Neural cell (in vitro differentiated cells): ENCODE results near the gene STEAP2. TPM values are rescaled to one million over a fixed set of nuclear protein-coding genes. Genes with fewer than 3 reads are reported as not detected.
"Not testable (repeated sequence)": the region's sequence is repeated elsewhere in the genome, so short reads cannot be mapped to it uniquely, and the experiment has no call there.

Source experiments
- H2AFZ ChIP-seq: fragments of 200-600, 300-800 bp; sonication (generic), shearing (Covaris generic); 2 replicates; pipeline ENCODE4 v1.6.0; 2014; ENCODE audit warnings: low read depth, mild to moderate bottlenecking, antibody characterized with exemption, low read length, moderate library complexity
- H3F3A ChIP-seq: fragments of 200-600 bp; shearing (Covaris generic); 2 replicates; pipeline ENCODE4 v1.6.1; 2016; ENCODE audit warnings: mild to moderate bottlenecking, moderate library complexity, mixed read lengths, antibody characterized with exemption, low read length; ENCODE audit not compliant: insufficient read depth, poor library complexity, severe bottlenecking
- H3K27ac ChIP-seq: fragments of 200-600, 300-800 bp; sonication (generic), shearing (Covaris generic); 2 replicates; pipeline ENCODE4 v1.5.1; 2014; ENCODE audit warnings: mild to moderate bottlenecking, low read length, moderate library complexity
- H3K27me3 ChIP-seq: fragments of 300-800, 200-600 bp; sonication (generic), shearing (Covaris generic); 2 replicates; pipeline ENCODE4 v1.6.0; 2014; ENCODE audit warnings: mild to moderate bottlenecking, low read depth, low read length, moderate library complexity; ENCODE audit not compliant: insufficient read depth
- H3K36me3 ChIP-seq: fragments of 300-800, 200-600 bp; sonication (generic), shearing (Covaris generic); 2 replicates; pipeline ENCODE4 v1.5.1; 2014; ENCODE audit warnings: mild to moderate bottlenecking, antibody characterized with exemption, low read length, moderate library complexity; ENCODE audit not compliant: insufficient read depth
- H3K4me2 ChIP-seq: fragments of 300-800, 200-600 bp; sonication (generic), shearing (Covaris generic); 2 replicates; pipeline ENCODE4 v1.6.0; 2014; ENCODE audit warnings: mild to moderate bottlenecking, low read length
- H3K4me3 ChIP-seq: fragments of 300-800, 200-600 bp; sonication (generic), shearing (Covaris generic); 2 replicates; pipeline ENCODE4 v1.5.1; 2014; ENCODE audit warnings: mild to moderate bottlenecking, low read length, moderate library complexity
- H3K79me2 ChIP-seq: fragments of 200-600 bp; shearing (Covaris generic); replicated peaks from 2 replicates; pipeline ENCODE4 v1.6.0; 2014; ENCODE audit warnings: mild to moderate bottlenecking, low read length, moderate library complexity; ENCODE audit not compliant: insufficient read depth
- H3K9ac ChIP-seq: fragments of 300-800, 200-600 bp; sonication (generic), shearing (Covaris generic); 2 replicates; pipeline ENCODE4 v1.6.1; 2016; ENCODE audit warnings: mild to moderate bottlenecking, low read length, mixed read lengths
- H3K9me2 ChIP-seq: fragments of 200-600 bp; shearing (Covaris generic); 2 replicates; pipeline ENCODE4 v1.6.1; 2016; ENCODE audit warnings: mild to moderate bottlenecking, low read length, mixed read lengths; ENCODE audit not compliant: insufficient read depth
- H3K9me3 ChIP-seq: fragments of 200-600, 300-800 bp; sonication (generic), shearing (Covaris generic); 2 replicates; pipeline ENCODE4 v1.6.1; 2016; ENCODE audit warnings: mild to moderate bottlenecking, mixed run types, low read length, moderate library complexity, mixed read lengths
- H4K20me1 ChIP-seq: fragments of 200-600 bp; shearing (Covaris generic); 2 replicates; pipeline ENCODE4 v1.6.1; 2016; ENCODE audit warnings: mild to moderate bottlenecking, mixed run types; ENCODE audit not compliant: insufficient read depth
- CTCF ChIP-seq: fragments of 450-650 bp; IDR thresholded peaks from 2 replicates; pipeline ENCODE4 v1.5.1; 2014; ENCODE audit warnings: antibody characterized with exemption, mild to moderate bottlenecking, moderate library complexity; ENCODE audit not compliant: poor library complexity, severe bottlenecking
- EP300 ChIP-seq: fragments of 450-650 bp; conservative IDR thresholded peaks from 2 replicates; pipeline ENCODE4 v1.6.1; 2014; ENCODE audit warnings: antibody characterized with exemption, mild to moderate bottlenecking, moderate library complexity; ENCODE audit not compliant: poor library complexity, severe bottlenecking
- EZH2 ChIP-seq: fragments of 200-600, 300-800 bp; shearing (Covaris generic), sonication (generic); IDR thresholded peaks from 2 replicates; pipeline ENCODE4 v1.6.1; 2014; ENCODE audit warnings: antibody characterized with exemption, low read length, borderline replicate concordance, mild to moderate bottlenecking; ENCODE audit not compliant: insufficient read depth, poor library complexity, severe bottlenecking
- MXI1 ChIP-seq: fragments of 450-650 bp; conservative IDR thresholded peaks from 2 replicates; pipeline ENCODE4 v1.6.1; 2014; ENCODE audit warnings: antibody characterized with exemption, mild to moderate bottlenecking; ENCODE audit not compliant: poor library complexity, severe bottlenecking
- POLR2AphosphoS5 ChIP-seq: IDR thresholded peaks from 2 replicates; pipeline ENCODE4 v1.6.1; 2012
- RAD21 ChIP-seq: fragments of 450-650 bp; conservative IDR thresholded peaks from 2 replicates; pipeline ENCODE4 v1.6.1; 2014; ENCODE audit warnings: antibody characterized with exemption, mild to moderate bottlenecking, moderate library complexity
- SMC3 ChIP-seq: fragments of 450-650 bp; conservative IDR thresholded peaks from 2 replicates; pipeline ENCODE4 v1.6.1; 2014; ENCODE audit warnings: antibody characterized with exemption, mild to moderate bottlenecking, moderate library complexity; ENCODE audit not compliant: poor library complexity
- TAF1 ChIP-seq: IDR thresholded peaks from 2 replicates; pipeline ENCODE4 v1.6.1; 2012; ENCODE audit warnings: low read depth
- polyA plus RNA-seq: library from polyadenylated mRNA; depleted of rRNA; stranded (reverse); fragments of >200 nt; gene quantifications from 2 replicates; pipeline ENCODE4 v1.2.3, GENCODE V29; 2014
- TF ChIP-seq, protein P1 (sequence below): IDR thresholded peaks from 2 replicates; pipeline ENCODE4 v1.6.1; 2012; ENCODE audit warnings: borderline replicate concordance

Gene STEAP2
- polyA plus RNA-seq, 1 donor from 2014 or later: 5.9 TPM

DNA sequence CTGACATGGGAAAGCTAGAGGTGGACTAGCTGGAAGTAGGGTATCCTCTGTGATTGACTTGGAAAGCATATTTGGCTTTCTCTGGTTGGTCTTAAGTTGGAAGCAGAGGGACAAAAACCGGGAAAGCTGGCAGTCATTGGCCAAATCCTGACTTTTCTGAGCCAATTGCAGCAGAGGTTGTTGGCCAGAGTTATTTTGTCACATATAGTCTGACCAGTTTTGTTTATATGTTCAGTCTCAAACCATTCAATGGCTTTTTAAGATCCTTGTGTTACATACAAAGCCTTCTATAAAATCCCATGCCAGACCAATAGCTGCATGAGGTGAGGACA, 39.7 kb downstream of the STEAP2 start:
- Histone ChIP-seq H2AFZ (no peak overlapping the region), H3K27me3 (peaks cover 3% of the 10 kb centered on the region), H3K27ac (no peak overlapping the region), H3F3A (no peaks in the 10 kb centered on the region), H3K4me2 (no peak overlapping the region), H4K20me1 (no peaks in the 10 kb centered on the region), H3K9me2 (no peaks in the 10 kb centered on the region), H3K36me3 (no peaks in the 10 kb centered on the region), H3K9ac (no peak overlapping the region), H3K9me3 (no peaks in the 10 kb centered on the region), H3K4me3 (no peak overlapping the region), H3K79me2 (no peaks in the 10 kb centered on the region)
- no peak for TF ChIP-seq TAF1
- TF ChIP-seq POLR2AphosphoS5: no peak
- TF ChIP-seq EP300: no peak
- TF ChIP-seq, protein P1, sequence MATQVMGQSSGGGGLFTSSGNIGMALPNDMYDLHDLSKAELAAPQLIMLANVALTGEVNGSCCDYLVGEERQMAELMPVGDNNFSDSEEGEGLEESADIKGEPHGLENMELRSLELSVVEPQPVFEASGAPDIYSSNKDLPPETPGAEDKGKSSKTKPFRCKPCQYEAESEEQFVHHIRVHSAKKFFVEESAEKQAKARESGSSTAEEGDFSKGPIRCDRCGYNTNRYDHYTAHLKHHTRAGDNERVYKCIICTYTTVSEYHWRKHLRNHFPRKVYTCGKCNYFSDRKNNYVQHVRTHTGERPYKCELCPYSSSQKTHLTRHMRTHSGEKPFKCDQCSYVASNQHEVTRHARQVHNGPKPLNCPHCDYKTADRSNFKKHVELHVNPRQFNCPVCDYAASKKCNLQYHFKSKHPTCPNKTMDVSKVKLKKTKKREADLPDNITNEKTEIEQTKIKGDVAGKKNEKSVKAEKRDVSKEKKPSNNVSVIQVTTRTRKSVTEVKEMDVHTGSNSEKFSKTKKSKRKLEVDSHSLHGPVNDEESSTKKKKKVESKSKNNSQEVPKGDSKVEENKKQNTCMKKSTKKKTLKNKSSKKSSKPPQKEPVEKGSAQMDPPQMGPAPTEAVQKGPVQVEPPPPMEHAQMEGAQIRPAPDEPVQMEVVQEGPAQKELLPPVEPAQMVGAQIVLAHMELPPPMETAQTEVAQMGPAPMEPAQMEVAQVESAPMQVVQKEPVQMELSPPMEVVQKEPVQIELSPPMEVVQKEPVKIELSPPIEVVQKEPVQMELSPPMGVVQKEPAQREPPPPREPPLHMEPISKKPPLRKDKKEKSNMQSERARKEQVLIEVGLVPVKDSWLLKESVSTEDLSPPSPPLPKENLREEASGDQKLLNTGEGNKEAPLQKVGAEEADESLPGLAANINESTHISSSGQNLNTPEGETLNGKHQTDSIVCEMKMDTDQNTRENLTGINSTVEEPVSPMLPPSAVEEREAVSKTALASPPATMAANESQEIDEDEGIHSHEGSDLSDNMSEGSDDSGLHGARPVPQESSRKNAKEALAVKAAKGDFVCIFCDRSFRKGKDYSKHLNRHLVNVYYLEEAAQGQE: no peak
- TF ChIP-seq CTCF: no peak
- TF ChIP-seq SMC3: no peak
- TF ChIP-seq RAD21: no peak
- no peak for TF ChIP-seq EZH2
- no peak for TF ChIP-seq MXI1

- H3K79me2 ChIP-seq, H3K4me2 ChIP-seq, H3K9ac ChIP-seq, H2AFZ ChIP-seq, H3K27me3 ChIP-seq, H4K20me1 ChIP-seq, H3K9me2 ChIP-seq, H3K36me3 ChIP-seq, H3F3A ChIP-seq, H3K27ac ChIP-seq, H3K4me3 ChIP-seq, H3K9me3 ChIP-seq: not testable (repeated sequence)
These were observed 44.5 kb downstream of the STEAP2 start for GRCh38 chr7:90256011-90256410.

GRCh38 chr7:90256778-90257177, 45.2 kb downstream of the STEAP2 start:
- Histone ChIP-seq H3K27me3 (no peaks in the 10 kb centered on the region), H3K9ac (no peak overlapping the region), H4K20me1 (no peaks in the 10 kb centered on the region), H3K4me3 (no peak overlapping the region), H3K4me2 (no peak overlapping the region), H3F3A (no peaks in the 10 kb centered on the region), H3K27ac (no peak overlapping the region), H3K36me3 (no peaks in the 10 kb centered on the region), H3K9me3 (no peaks in the 10 kb centered on the region), H3K79me2 (no peaks in the 10 kb centered on the region), H3K9me2 (no peaks in the 10 kb centered on the region), H2AFZ (no peak overlapping the region)
- no peak for TF ChIP-seq EZH2
- TF ChIP-seq POLR2AphosphoS5: no peak
- no peak for TF ChIP-seq TAF1
- TF ChIP-seq MXI1: no peak
- TF ChIP-seq EP300: no peak
- TF ChIP-seq SMC3: no peak
- TF ChIP-seq CTCF: no peak
- TF ChIP-seq RAD21: no peak
- TF ChIP-seq, protein P1: no peak
